ENCODE data around the gene SLC41A1. TPM values are rescaled to one million over a fixed set of nuclear protein-coding genes. Genes with fewer than 3 reads are reported as not detected.
A peak's percentile ranks its signal among the peaks of the same experiment; 100 is the strongest.

SLC41A1 gene
- total RNA-seq, 2 donors from 2014 or later = 17.1 to 32.8 TPM

- peak; percentile 53 for DNase-seq
- no peak overlapping the region for H3K27ac ChIP-seq (ENCODE audit: low read depth, low read length)
- no peaks in the 10 kb centered on the region for H3K9me3 ChIP-seq (ENCODE audit: control insufficient read depth, low read length)
- WGBS, 2 experiments (ENCODE audit: insufficient coverage in 1 of 2, insufficient read length in 1 of 2) = 73 to 100% methylated on average over 1 to 5 of the region's 5 CpGs
- H3K27ac Mint-ChIP-seq = no peak overlapping the region
- H3K4me1 Mint-ChIP-seq = peaks cover 28% of the 10 kb centered on the region
- peaks cover 3% of the 10 kb centered on the region for H3K4me1 ChIP-seq (ENCODE audit: control insufficient read depth, insufficient read depth, low read length)
- no peak overlapping the region for H3K4me3 Mint-ChIP-seq
- H3K4me3 ChIP-seq (ENCODE audit: low read length) = no peak overlapping the region
- no peaks in the 10 kb centered on the region for H3K9me3 Mint-ChIP-seq
- H3K27me3 Mint-ChIP-seq (ENCODE audit: insufficient read depth) = no peaks in the 10 kb centered on the region
- TF ChIP-seq CTCF (conservative IDR thresholded peaks at IDR 0.05) = no peak
- peaks cover 37% of the 10 kb centered on the region for H3K36me3 Mint-ChIP-seq (ENCODE audit: low read depth)
- no peaks in the 10 kb centered on the region for H3K27me3 ChIP-seq (ENCODE audit: control insufficient read depth, insufficient read depth, low read length, poor library complexity, severe bottlenecking)
- peaks cover 25% of the 10 kb centered on the region for H3K36me3 ChIP-seq (ENCODE audit: control insufficient read depth, insufficient read depth, low read length)
- H3K9ac ChIP-seq (ENCODE audit: extremely low read depth, low read length, poor library complexity, severe bottlenecking) = no peak overlapping the region
Measured at GRCh38 chr1:205798577-205798976, 14.4 kb downstream of the SLC41A1 start.

- Histone ChIP-seq H3K27ac (ENCODE audit: low read depth, low read length) (no peak overlapping the region), H3K27me3 (ENCODE audit: control insufficient read depth, insufficient read depth, low read length, poor library complexity, severe bottlenecking) (no peaks in the 10 kb centered on the region), H3K36me3 (ENCODE audit: control insufficient read depth, insufficient read depth, low read length) (peaks cover 25% of the 10 kb centered on the region), H3K9ac (ENCODE audit: extremely low read depth, low read length, poor library complexity, severe bottlenecking) (no peak overlapping the region), H3K4me3 (ENCODE audit: low read length) (no peak overlapping the region), H3K9me3 (ENCODE audit: control insufficient read depth, low read length) (no peaks in the 10 kb centered on the region), H3K4me1 (ENCODE audit: control insufficient read depth, insufficient read depth, low read length) (peaks cover 3% of the 10 kb centered on the region)
- Mint-ChIP-seq H3K9me3 (no peaks in the 10 kb centered on the region), H3K27me3 (ENCODE audit: insufficient read depth) (no peaks in the 10 kb centered on the region), H3K27ac (peak overlapping the region; percentile 4), H3K4me3 (no peak overlapping the region), H3K4me1 (peaks cover 30% of the 10 kb centered on the region), H3K36me3 (ENCODE audit: low read depth) (peaks cover 37% of the 10 kb centered on the region)
- DNase-seq = no peak
- TF ChIP-seq CTCF (conservative IDR thresholded peaks at IDR 0.05) = no peak
- 93 to 98% methylated on average over 2 of the region's 2 CpGs for WGBS, 2 experiments (ENCODE audit: insufficient coverage in 1 of 2, insufficient read length in 1 of 2)
Measured at GRCh38 chr1:205797168-205797567, 15.8 kb downstream of the SLC41A1 start.

- TF ChIP-seq CTCF (conservative IDR thresholded peaks at IDR 0.05) = no peak
- Histone ChIP-seq H3K9me3 (ENCODE audit: control insufficient read depth, low read length) (no peaks in the 10 kb centered on the region), H3K4me3 (ENCODE audit: low read length) (no peak overlapping the region), H3K27me3 (ENCODE audit: control insufficient read depth, insufficient read depth, low read length, poor library complexity, severe bottlenecking) (no peaks in the 10 kb centered on the region), H3K36me3 (ENCODE audit: control insufficient read depth, insufficient read depth, low read length) (peaks cover 30% of the 10 kb centered on the region), H3K9ac (ENCODE audit: extremely low read depth, low read length, poor library complexity, severe bottlenecking) (no peak overlapping the region), H3K4me1 (ENCODE audit: control insufficient read depth, insufficient read depth, low read length) (peaks cover 3% of the 10 kb centered on the region), H3K27ac (ENCODE audit: low read depth, low read length) (no peak overlapping the region)
- H3K4me1 Mint-ChIP-seq = peaks cover 18% of the 10 kb centered on the region
- no peak overlapping the region for H3K27ac Mint-ChIP-seq
- WGBS, 2 experiments (ENCODE audit: insufficient coverage in 1 of 2, insufficient read length in 1 of 2) = 76 to 78% methylated on average over 4 to 5 of the region's 5 CpGs
- H3K27me3 Mint-ChIP-seq (ENCODE audit: insufficient read depth) = no peaks in the 10 kb centered on the region
- H3K36me3 Mint-ChIP-seq (ENCODE audit: low read depth) = peaks cover 41% of the 10 kb centered on the region
- DNase-seq = no peak
- no peak overlapping the region for H3K4me3 Mint-ChIP-seq
- H3K9me3 Mint-ChIP-seq = no peaks in the 10 kb centered on the region
Measured at GRCh38 chr1:205794011-205794730, 18.8 kb downstream of the SLC41A1 start.
